SK-N-MC (cell line): ENCODE results near the gene FADS2.

Experiments
- DNase-seq: peaks from one replicate; pipeline ENCODE4 v3.0.0-alpha.2; 2011; ENCODE audit warnings: low read depth, low spot score
- H3K27ac ChIP-seq: fragments of 200-600 bp; sonication (generic); 2 replicates; pipeline ENCODE4 v1.5.1; 2016; ENCODE audit warnings: mixed run types
- H3K36me3 ChIP-seq: fragments of 200-600 bp; sonication (generic); 2 replicates; pipeline ENCODE4 v1.6.1; 2017; ENCODE audit warnings: antibody characterized with exemption, low read length, mixed read lengths; ENCODE audit not compliant: insufficient read depth
- H3K4me3 ChIP-seq: fragments of 200-600 bp; sonication (generic); 2 replicates; pipeline ENCODE4 v1.5.1; 2016
- H3K9ac ChIP-seq: fragments of 200-600 bp; sonication (generic); 2 replicates; pipeline ENCODE4 v1.8.0; 2017; ENCODE audit warnings: mixed run types, mixed read lengths; ENCODE audit not compliant: insufficient read length
- H3K9me3 ChIP-seq: fragments of 200-600 bp; sonication (generic); 2 replicates; pipeline ENCODE4 v1.6.1; 2017; ENCODE audit warnings: low read depth, mild to moderate bottlenecking, antibody characterized with exemption, low read length, moderate library complexity, mixed read lengths
- EZH2 ChIP-seq: fragments of 200-600 bp; sonication (generic); IDR thresholded peaks from one replicate; pipeline ENCODE4 v1.6.1; 2017; ENCODE audit warnings: antibody characterized with exemption
- FOXP2 ChIP-seq: optimal IDR thresholded peaks from 2 replicates; pipeline ENCODE3; 2011; ENCODE audit warnings: mild to moderate bottlenecking, moderate library complexity; ENCODE audit not compliant: insufficient read depth; ENCODE audit errors: extremely low read length, control extremely low read depth
- POLR2AphosphoS5 ChIP-seq: IDR thresholded peaks from 2 replicates; pipeline ENCODE4 v1.6.1; 2012; ENCODE audit warnings: mild to moderate bottlenecking, low read depth, low read length, borderline replicate concordance

The FADS2 gene

DNA sequence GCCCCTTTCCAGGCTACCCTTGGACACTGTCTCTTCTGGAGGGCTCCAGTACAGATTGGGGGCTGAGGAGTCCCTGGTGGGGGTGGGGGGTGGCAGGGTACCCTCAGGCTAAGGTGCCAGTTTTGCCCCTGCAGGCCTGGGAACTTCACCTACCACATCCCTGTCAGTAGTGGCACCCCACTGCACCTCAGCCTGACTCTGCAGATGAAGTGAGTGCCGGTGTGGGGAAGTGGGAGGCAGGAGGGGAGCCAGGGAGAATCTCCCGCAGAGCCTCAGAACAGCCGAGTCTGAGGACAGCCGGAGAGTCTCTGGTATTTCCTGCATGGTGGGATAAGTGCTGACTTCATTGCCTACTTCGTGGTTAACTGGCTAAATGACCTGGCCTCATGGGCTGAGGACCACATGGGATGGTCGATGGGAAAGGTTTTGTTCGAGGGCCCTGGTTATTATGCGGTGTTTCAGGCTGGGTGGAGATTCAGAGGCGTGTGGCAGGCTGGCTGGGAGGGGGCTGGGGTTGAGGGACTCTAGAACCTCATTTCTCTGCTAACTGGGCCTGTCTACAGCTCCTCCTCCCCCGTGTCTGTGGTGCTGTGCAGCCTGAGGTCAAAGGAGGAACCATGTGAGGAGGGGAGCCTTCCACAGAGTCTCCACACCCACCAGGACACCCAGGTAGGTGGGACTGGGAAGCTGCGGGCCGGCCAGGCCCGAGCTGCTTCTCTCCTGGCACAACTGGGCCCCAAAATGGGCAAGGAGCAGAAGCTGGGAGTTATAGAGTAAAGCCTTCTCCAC, 44.2 kb upstream of the FADS2 start:
- H3K9me3 ChIP-seq: no peaks in the 10 kb centered on the region
- TF ChIP-seq EZH2: no peak
- H3K36me3 ChIP-seq: peaks cover 15% of the 10 kb centered on the region
- DNase-seq: no peak
- H3K27ac ChIP-seq: no peak overlapping the region
- H3K4me3 ChIP-seq: no peak overlapping the region
- no peak overlapping the region for H3K9ac ChIP-seq

DNA sequence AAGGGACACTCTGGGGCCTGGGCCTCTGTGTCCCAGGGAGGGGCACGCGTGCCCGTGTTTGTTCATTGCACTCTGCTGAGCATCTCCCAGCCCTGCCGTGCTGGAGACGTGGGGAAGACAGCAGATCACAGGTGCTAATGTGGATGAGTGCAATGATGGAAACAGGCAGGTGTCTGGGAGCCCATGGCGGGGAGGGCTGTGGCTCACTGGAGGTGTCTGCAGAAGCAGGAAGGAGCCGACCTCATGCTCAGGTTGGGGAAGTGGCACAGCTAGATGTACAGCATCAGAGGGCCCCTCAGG, 43.6 kb upstream of the FADS2 start:
- no peak overlapping the region for H3K4me3 ChIP-seq
- TF ChIP-seq POLR2AphosphoS5 (no peak), EZH2 (no peak), FOXP2 (no peak)
- H3K36me3 ChIP-seq: peaks cover 21% of the 10 kb centered on the region
- DNase-seq: no peak
- H3K27ac ChIP-seq: no peak overlapping the region
- H3K9me3 ChIP-seq: no peaks in the 10 kb centered on the region
- no peak overlapping the region for H3K9ac ChIP-seq

DNA sequence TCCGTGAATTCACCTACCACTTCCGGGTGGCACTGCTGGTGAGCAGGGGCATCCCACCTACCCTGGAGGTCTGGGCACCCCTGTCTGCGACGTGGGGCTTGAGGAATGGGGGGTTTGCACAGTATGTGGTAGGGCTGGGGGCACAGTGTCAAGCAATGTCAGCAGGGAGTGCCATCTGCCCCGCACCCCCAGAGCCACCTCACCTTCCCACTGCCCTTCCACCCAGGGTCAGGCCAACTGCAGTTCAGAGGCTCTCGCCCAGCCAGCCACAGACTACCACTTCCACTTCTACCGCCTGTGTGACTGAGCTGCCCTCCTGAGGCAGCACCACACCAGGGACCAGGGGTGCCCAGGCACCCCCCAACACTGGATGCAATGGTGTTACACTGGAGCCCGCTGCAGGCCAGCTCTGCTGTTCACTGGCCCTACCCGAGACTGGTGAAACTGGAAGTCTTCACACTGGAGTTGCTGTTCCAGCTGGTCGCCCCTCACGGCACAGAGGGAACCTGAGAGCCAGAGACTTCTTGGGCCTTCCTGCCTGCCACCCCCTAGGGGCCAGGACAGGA, 42.2 kb upstream of the FADS2 start:
- TF ChIP-seq FOXP2 (no peak), EZH2 (no peak)
- H3K9ac ChIP-seq: no peak overlapping the region
- peaks cover 32% of the 10 kb centered on the region for H3K36me3 ChIP-seq
- DNase-seq: no peak
- H3K27ac ChIP-seq: no peak overlapping the region
- no peaks in the 10 kb centered on the region for H3K9me3 ChIP-seq
- H3K4me3 ChIP-seq: no peak overlapping the region

DNA sequence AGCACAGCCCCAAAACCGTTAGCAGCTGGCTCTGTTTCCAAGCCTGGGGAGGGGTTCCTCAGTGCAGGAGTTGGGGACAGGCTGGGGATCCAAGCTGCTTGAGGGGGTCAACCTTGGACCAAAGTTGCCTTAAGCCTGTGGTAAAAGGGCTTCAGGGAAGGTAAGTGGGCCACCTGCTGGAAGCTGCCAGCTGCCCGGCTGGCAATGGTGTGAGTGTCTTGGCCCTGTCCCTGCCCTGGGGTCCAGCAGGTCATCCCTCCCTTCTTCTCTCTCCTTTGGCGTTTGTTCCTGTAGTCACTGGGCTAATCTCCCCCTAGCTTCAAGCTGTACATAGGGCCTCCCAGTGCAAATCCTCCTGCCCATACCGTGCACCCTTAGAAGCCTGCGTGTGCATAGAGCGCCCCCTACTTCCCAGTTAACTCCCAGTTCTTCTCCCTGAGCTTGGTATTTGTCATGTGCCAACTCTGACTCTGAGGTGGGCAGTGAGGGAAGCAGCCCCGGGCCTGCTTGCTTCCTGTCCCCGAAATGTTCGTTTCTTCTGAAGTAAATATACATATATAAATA, 40.1 kb upstream of the FADS2 start:
- DNase-seq: no peak
- Histone ChIP-seq H3K9me3 (no peaks in the 10 kb centered on the region), H3K9ac (no peak overlapping the region), H3K27ac (no peak overlapping the region), H3K36me3 (peaks cover 32% of the 10 kb centered on the region), H3K4me3 (no peak overlapping the region)
- TF ChIP-seq FOXP2 (no peak), POLR2AphosphoS5 (no peak)

DNA sequence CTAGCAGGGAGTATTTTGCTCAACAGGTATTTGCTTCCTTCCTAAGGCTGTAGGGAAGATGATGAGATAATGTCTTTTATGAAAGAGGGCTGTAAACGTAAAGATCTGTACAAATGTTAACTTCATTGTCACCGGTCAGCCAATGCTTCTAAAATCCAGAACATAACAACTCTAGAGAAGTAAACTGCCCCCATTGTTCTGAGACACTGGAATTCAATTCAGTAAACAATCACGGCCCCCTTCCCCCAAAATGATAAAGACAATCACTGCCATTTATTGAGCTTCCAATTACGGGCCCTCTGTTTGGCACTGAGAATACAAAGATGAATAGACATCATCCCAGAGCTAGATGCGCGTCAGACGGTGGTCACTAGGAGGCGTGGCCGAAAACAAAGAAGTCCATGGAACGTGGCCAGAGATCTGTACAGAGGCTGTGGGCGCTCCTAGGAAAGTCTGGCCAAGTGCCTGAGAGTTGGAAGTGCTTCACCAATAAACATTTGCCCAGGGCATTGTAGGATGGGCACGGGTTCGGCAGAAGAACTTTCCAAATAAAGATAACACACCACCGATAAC, 36.3 kb upstream of the FADS2 start:
- no peaks in the 10 kb centered on the region for H3K9me3 ChIP-seq
- DNase-seq: no peak
- H3K9ac ChIP-seq: peak overlapping the region; percentile 95
- TF ChIP-seq POLR2AphosphoS5 (no peak), FOXP2 (no peak), EZH2 (no peak)
- H3K36me3 ChIP-seq: peaks cover 47% of the 10 kb centered on the region
- H3K4me3 ChIP-seq: peak overlapping the region; percentile 97
- H3K27ac ChIP-seq: peak overlapping the region; percentile 97

DNA sequence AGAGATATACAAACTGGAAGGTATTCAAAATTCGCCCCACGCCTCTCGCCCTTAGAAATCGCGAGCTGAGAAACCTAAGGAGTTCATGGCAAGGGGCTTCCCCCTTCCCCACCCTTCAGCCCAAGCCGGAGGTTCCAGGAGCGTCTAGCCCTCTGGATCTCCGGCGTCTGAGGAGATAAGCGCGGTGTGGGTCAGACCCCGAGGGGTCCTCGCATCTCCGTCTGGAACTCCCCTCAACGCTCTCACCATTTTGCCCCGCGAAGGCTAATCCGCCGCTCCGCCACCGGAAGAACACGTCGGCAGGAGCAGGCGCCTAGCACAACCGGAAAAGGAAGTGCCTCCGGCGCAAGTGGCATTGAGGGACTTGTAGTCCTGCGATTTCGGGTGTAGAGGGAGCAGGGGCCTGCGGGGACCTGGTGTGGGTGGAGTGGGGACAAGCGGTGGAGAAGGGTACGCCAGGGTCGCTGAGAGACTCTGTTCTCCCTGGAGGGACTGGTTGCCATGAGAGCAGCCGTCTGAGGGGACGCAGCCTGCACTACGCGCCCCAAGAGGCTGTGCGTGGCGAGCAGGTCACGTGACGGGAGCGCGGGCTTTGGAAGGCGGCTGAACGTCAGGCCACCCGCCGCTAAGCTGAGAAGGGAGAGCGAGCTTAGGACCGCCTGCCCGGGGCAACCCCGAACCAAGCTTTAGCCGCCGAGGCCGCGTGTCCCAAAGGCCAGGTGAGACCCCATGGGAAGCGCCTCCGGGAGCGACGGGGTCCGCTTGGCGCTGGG, 35.6 kb upstream of the FADS2 start, which contains the start of the genes FEN1 and TMEM258:
FEN1 (plus strand) TSS at position 602 of the 773 bp plus-strand sequence. CDS start 2,451 bp downstream, outside the sequence.
TMEM258 (minus strand) TSS at position 290 of the 773 bp plus-strand sequence; CDS start at position 249, 41 bp downstream.
- peaks cover 53% of the 10 kb centered on the region for H3K36me3 ChIP-seq

DNA sequence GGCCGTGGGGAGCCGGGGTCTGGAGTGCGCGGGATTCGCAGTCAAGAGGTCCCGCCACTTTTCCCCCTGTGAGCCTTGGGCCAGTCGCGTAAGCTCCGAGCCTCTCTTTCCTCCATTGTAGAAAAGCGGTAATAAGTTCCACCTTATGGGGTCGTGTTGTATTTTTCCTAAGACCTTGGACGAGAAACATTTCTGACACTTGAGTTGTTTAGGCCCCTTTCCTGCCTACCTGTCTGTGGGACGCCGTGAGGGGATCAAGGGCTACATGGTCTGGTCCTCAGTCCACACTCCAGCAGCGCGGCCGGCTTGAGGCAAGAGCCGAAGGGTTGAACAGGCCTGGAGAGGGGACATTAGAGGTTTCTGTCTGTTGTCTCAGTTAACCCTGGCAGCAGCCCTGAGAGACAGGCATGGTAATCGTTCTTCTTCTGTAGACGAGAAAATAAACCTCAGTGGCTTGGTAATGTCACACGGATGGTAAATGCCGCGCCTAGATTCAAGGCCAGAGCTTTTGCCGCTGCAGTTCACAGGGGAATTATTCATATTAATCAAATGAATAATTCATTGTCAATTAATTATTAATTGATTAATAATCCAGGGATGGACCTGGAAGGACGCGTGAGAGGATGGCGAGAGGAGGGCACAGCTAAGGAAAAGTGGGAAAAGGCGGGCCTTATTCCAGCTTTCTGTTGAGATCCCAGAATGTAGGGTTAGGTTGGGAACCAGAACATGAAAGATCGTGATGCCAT, 34.8 kb upstream of the FADS2 start:
- H3K36me3 ChIP-seq: peaks cover 58% of the 10 kb centered on the region
- peak overlapping the region; percentile 97 for H3K27ac ChIP-seq
- DNase-seq: no peak
- no peaks in the 10 kb centered on the region for H3K9me3 ChIP-seq
- TF ChIP-seq FOXP2 (no peak), EZH2 (no peak), POLR2AphosphoS5 (peak; percentile 6; the same call in 1 of the 2 replicates)
- H3K4me3 ChIP-seq: peak overlapping the region; percentile 97
- H3K9ac ChIP-seq: peak overlapping the region; percentile 95

More for the DNA sequence above, 35.6 kb upstream of the FADS2 start, which contains the start of the genes FEN1 and TMEM258:
- Histone ChIP-seq H3K4me3 (peak within 1 kb of the TSS; percentile 97), H3K9ac (peak within 1 kb of the TSS; percentile 95), H3K27ac (peak within 1 kb of the TSS; percentile 97), H3K9me3 (no peaks in the 10 kb centered on the region)
- TF ChIP-seq FOXP2 (peak; percentile 48), POLR2AphosphoS5 (peak; percentile 93), EZH2 (no peak)
- DNase-seq: peak; percentile 83
